WTC11 (cell line): Measurements from ENCODE around the gene LCORL. TPM values are rescaled to one million over a fixed set of nuclear protein-coding genes. Genes with fewer than 3 reads are reported as not detected.
"Not testable (repeated sequence)": the region's sequence is repeated elsewhere in the genome, so short reads cannot be mapped to it uniquely, and the experiment has no call there.

Source experiments
- ATAC-seq: fragments of 200-7000 bp; cut with Tn5 transposase; 2 replicates; pipeline ENCODE4 v1.10.0; 2021; ENCODE audit warnings: mild to moderate bottlenecking, moderate library complexity
- CTCF ChIA-PET: fragments of 300-600 bp; sonication (Branson Sonifier 250); formaldehyde crosslinking; loops from one replicate; lab custom pipeline; 2021; ENCODE audit warnings: antibody characterized with exemption; lab: Charles Lee
- POLR2A ChIA-PET: fragments of 350-600 bp; sonication (Branson Sonifier 250); formaldehyde crosslinking; loops from one replicate; lab custom pipeline; 2021; ENCODE audit warnings: antibody characterized with exemption; lab: Charles Lee
- DNase-seq: peaks from one replicate; pipeline ENCODE4 v3.0.0; 2021; ENCODE audit warnings: low spot score
- H3K27ac Mint-ChIP-seq: 2 replicates; pipeline ENCODE4 v1.8.0; 2021; ENCODE audit warnings: mixed read lengths
- H3K27me3 Mint-ChIP-seq: 2 replicates; pipeline ENCODE4 v1.8.0; 2021; ENCODE audit warnings: low read depth, mild to moderate bottlenecking, moderate library complexity, mixed read lengths
- H3K36me3 Mint-ChIP-seq: 2 replicates; pipeline ENCODE4 v1.8.0; 2021; ENCODE audit warnings: mixed read lengths
- H3K4me1 Mint-ChIP-seq: 2 replicates; pipeline ENCODE4 v1.8.0; 2022; ENCODE audit warnings: mixed read lengths
- H3K4me3 Mint-ChIP-seq: 2 replicates; pipeline ENCODE4 v1.8.0; 2021; ENCODE audit warnings: mild to moderate bottlenecking, moderate library complexity, mixed read lengths
- H3K9me3 Mint-ChIP-seq: 2 replicates; pipeline ENCODE4 v1.8.0; 2021; ENCODE audit warnings: mixed read lengths
- ARID4B ChIP-seq: sonication (generic); formaldehyde crosslinking; IDR thresholded peaks from 2 replicates; pipeline ENCODE4 v1.8.0; 2023; ENCODE audit warnings: missing genetic modification reagents, mild to moderate bottlenecking, borderline replicate concordance
- CREM ChIP-seq: sonication (generic); formaldehyde crosslinking; IDR thresholded peaks from 2 replicates; pipeline ENCODE4 v1.8.1; 2022; ENCODE audit warnings: mild to moderate bottlenecking, missing genetic modification reagents, moderate library complexity
- E2F4 ChIP-seq: sonication (generic); formaldehyde crosslinking; IDR thresholded peaks from 2 replicates; pipeline ENCODE4 v1.8.1; 2022; ENCODE audit warnings: low read depth, mild to moderate bottlenecking, moderate library complexity, missing genetic modification reagents, borderline replicate concordance
- ELF4 ChIP-seq: sonication (generic); formaldehyde crosslinking; IDR thresholded peaks from 2 replicates; pipeline ENCODE4 v1.8.1; 2022; ENCODE audit warnings: low read depth, mild to moderate bottlenecking, moderate library complexity, missing genetic modification reagents
- GRHL2 ChIP-seq: fragments of 250-450 bp; sonication (Bioruptor Pico); IDR thresholded peaks from 2 replicates; pipeline ENCODE4 v1.8.0; 2022; ENCODE audit warnings: mild to moderate bottlenecking, moderate library complexity; ENCODE audit not compliant: insufficient replicate concordance, severe bottlenecking
- JAZF1 ChIP-seq: fragments of 250-450 bp; sonication (Bioruptor Pico); IDR thresholded peaks from 2 replicates; pipeline ENCODE4 v1.9.0; 2021; ENCODE audit warnings: moderate library complexity, mild to moderate bottlenecking, inconsistent platforms
- NFYB ChIP-seq: sonication (generic); formaldehyde crosslinking; conservative IDR thresholded peaks from 2 replicates; pipeline ENCODE4 v1.8.0; 2022; ENCODE audit warnings: low read depth, missing genetic modification reagents
- NR1H2 ChIP-seq: sonication (generic); formaldehyde crosslinking; IDR thresholded peaks from 2 replicates; pipeline ENCODE4 v1.9.0; 2021; ENCODE audit warnings: mild to moderate bottlenecking, moderate library complexity, missing genetic modification reagents
- NR3C1 ChIP-seq: sonication (generic); formaldehyde crosslinking; conservative IDR thresholded peaks from 2 replicates; pipeline ENCODE4 v1.8.1; 2023; ENCODE audit warnings: low read depth, mild to moderate bottlenecking, missing genetic modification reagents
- PREB ChIP-seq: sonication (generic); formaldehyde crosslinking; IDR thresholded peaks from 2 replicates; pipeline ENCODE4 v1.8.1; 2022; ENCODE audit warnings: mild to moderate bottlenecking, missing genetic modification reagents, moderate library complexity, borderline replicate concordance
- TP53 ChIP-seq: sonication (generic); formaldehyde crosslinking; IDR thresholded peaks from 2 replicates; pipeline ENCODE4 v1.8.1; 2023; ENCODE audit warnings: mild to moderate bottlenecking, missing genetic modification reagents
- total RNA-seq: library from RNA; stranded (reverse); gene quantifications from 3 replicates; pipeline ENCODE4 v1.2.3, GENCODE V29; 2021
- TF ChIP-seq, protein P1 (sequence below): sonication (generic); formaldehyde crosslinking; IDR thresholded peaks from 2 replicates; pipeline ENCODE4 v1.8.0; 2023; ENCODE audit warnings: mild to moderate bottlenecking, missing genetic modification reagents
- TF ChIP-seq, protein P2 (sequence below): sonication (generic); formaldehyde crosslinking; conservative IDR thresholded peaks from 2 replicates; pipeline ENCODE4 v1.8.1; 2023; ENCODE audit warnings: mild to moderate bottlenecking, low read depth, missing genetic modification reagents, moderate library complexity
- TF ChIP-seq, protein P3 (sequence below): fragments of 250-450 bp; sonication (Bioruptor Pico); IDR thresholded peaks from 2 replicates; pipeline ENCODE4 v2.1.2; 2022; ENCODE audit warnings: mild to moderate bottlenecking, moderate library complexity

The LCORL gene
- total RNA-seq, 1 experiment from 2014 or later = 19.9 TPM

DNA sequence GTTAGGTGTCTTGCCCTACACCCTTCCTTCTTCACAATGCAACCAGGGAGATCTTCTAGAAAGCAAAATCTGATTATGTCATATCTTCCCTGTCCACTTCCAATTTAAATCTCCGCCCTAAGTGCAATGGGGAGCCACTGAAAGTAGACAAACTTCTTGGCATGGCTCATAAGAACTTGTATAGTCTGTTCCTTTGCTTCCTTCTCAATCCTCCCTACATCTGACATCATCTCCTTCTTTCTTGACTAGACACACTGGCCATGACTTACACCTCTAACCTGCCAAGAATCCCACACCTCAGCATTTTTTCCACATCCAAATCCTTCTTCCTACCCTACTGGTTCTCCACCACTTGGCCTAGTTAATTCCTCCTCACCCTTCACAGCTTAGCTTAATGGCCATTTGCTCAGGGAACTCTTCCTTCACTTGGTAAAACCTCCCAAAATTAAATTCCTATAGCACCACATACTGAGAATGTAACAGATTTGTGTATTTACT, 155.6 kb downstream of the LCORL start:
- no peak for TF ChIP-seq NR3C1
- TF ChIP-seq JAZF1 (CRISPR knock-in tag) = no peak
- TF ChIP-seq NR1H2 (CRISPR knock-in tag) = no peak
- no peak for TF ChIP-seq PREB
- no peak for TF ChIP-seq GRHL2 (CRISPR knock-in tag)
- no peak for TF ChIP-seq E2F4 (CRISPR knock-in tag)
- TF ChIP-seq, protein P1, sequence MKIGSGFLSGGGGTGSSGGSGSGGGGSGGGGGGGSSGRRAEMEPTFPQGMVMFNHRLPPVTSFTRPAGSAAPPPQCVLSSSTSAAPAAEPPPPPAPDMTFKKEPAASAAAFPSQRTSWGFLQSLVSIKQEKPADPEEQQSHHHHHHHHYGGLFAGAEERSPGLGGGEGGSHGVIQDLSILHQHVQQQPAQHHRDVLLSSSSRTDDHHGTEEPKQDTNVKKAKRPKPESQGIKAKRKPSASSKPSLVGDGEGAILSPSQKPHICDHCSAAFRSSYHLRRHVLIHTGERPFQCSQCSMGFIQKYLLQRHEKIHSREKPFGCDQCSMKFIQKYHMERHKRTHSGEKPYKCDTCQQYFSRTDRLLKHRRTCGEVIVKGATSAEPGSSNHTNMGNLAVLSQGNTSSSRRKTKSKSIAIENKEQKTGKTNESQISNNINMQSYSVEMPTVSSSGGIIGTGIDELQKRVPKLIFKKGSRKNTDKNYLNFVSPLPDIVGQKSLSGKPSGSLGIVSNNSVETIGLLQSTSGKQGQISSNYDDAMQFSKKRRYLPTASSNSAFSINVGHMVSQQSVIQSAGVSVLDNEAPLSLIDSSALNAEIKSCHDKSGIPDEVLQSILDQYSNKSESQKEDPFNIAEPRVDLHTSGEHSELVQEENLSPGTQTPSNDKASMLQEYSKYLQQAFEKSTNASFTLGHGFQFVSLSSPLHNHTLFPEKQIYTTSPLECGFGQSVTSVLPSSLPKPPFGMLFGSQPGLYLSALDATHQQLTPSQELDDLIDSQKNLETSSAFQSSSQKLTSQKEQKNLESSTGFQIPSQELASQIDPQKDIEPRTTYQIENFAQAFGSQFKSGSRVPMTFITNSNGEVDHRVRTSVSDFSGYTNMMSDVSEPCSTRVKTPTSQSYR (CRISPR knock-in tag) = no peak
- TF ChIP-seq, protein P2, sequence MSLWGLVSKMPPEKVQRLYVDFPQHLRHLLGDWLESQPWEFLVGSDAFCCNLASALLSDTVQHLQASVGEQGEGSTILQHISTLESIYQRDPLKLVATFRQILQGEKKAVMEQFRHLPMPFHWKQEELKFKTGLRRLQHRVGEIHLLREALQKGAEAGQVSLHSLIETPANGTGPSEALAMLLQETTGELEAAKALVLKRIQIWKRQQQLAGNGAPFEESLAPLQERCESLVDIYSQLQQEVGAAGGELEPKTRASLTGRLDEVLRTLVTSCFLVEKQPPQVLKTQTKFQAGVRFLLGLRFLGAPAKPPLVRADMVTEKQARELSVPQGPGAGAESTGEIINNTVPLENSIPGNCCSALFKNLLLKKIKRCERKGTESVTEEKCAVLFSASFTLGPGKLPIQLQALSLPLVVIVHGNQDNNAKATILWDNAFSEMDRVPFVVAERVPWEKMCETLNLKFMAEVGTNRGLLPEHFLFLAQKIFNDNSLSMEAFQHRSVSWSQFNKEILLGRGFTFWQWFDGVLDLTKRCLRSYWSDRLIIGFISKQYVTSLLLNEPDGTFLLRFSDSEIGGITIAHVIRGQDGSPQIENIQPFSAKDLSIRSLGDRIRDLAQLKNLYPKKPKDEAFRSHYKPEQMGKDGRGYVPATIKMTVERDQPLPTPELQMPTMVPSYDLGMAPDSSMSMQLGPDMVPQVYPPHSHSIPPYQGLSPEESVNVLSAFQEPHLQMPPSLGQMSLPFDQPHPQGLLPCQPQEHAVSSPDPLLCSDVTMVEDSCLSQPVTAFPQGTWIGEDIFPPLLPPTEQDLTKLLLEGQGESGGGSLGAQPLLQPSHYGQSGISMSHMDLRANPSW (CRISPR knock-in tag) = no peak
- TF ChIP-seq TP53 (CRISPR knock-in tag) = no peak
- TF ChIP-seq, protein P3, sequence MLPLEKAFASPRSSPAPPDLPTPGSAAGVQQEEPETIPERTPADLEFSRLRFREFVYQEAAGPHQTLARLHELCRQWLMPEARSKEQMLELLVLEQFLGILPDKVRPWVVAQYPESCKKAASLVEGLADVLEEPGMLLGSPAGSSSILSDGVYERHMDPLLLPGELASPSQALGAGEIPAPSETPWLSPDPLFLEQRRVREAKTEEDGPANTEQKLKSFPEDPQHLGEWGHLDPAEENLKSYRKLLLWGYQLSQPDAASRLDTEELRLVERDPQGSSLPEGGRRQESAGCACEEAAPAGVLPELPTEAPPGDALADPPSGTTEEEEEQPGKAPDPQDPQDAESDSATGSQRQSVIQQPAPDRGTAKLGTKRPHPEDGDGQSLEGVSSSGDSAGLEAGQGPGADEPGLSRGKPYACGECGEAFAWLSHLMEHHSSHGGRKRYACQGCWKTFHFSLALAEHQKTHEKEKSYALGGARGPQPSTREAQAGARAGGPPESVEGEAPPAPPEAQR (CRISPR knock-in tag) = no peak
- TF ChIP-seq ELF4 = no peak
- TF ChIP-seq ARID4B = no peak
- TF ChIP-seq CREM (CRISPR knock-in tag) = no peak
- TF ChIP-seq NFYB (CRISPR knock-in tag) = no peak
- TF ChIP-seq, all 79 proteins: peak for 0
- CTCF ChIA-PET = no interaction called here
- H3K4me1 Mint-ChIP-seq = peaks cover 10% of the 10 kb centered on the region
- H3K9me3 Mint-ChIP-seq = peaks cover 31% of the 10 kb centered on the region
- POLR2A ChIA-PET = no interaction called here
- no peaks in the 10 kb centered on the region for H3K27me3 Mint-ChIP-seq
- DNase-seq (no peak), ATAC-seq (no peak)
- H3K36me3 Mint-ChIP-seq = peaks cover 30% of the 10 kb centered on the region
- H3K4me3 Mint-ChIP-seq = no peak overlapping the region
- no peak overlapping the region for H3K27ac Mint-ChIP-seq

DNA sequence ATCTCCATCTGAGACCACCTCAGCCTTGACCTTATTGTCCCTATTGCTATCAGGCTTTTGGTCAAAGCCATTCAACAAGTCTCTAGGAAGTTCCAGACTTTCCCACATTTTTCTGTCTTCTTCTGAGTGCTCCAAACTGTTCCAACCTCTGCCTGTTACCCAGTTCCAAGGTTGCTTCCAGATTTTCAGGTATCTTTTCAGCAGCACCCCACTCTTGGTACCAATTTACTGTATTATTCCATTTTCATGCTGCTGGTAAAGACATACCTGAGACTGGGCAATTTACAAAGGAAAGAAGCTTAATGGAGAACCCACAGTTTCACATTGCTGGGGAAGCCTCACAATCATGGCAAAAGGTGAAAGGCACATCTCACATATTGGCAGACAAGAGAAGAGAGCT, 159.6 kb downstream of the LCORL start:
- H3K4me3 Mint-ChIP-seq, H3K4me1 Mint-ChIP-seq, DNase-seq, H3K27ac Mint-ChIP-seq, H3K27me3 Mint-ChIP-seq, ATAC-seq, POLR2A ChIA-PET, CTCF ChIA-PET: not testable (repeated sequence)
- H3K9me3 Mint-ChIP-seq = peaks cover 39% of the 10 kb centered on the region
- H3K36me3 Mint-ChIP-seq = peaks cover 37% of the 10 kb centered on the region
